WTC11 (cell line): Measurements from ENCODE around the gene NADK2. TPM values are rescaled to one million over a fixed set of nuclear protein-coding genes. Genes with fewer than 3 reads are reported as not detected.

ENCODE experiments used
- FOXK1 ChIP-seq: sonication (generic); formaldehyde crosslinking; IDR thresholded peaks from 2 replicates; pipeline ENCODE4 v1.8.0; 2022; ENCODE audit warnings: mild to moderate bottlenecking, moderate library complexity, missing genetic modification reagents
- FOXP1 ChIP-seq: sonication (generic); formaldehyde crosslinking; IDR thresholded peaks from 2 replicates; pipeline ENCODE4 v1.8.0; 2022; ENCODE audit warnings: missing genetic modification reagents, mild to moderate bottlenecking, moderate library complexity, borderline replicate concordance
- NR3C1 ChIP-seq: sonication (generic); formaldehyde crosslinking; conservative IDR thresholded peaks from 2 replicates; pipeline ENCODE4 v1.8.1; 2023; ENCODE audit warnings: low read depth, mild to moderate bottlenecking, missing genetic modification reagents
- PRRX2 ChIP-seq: fragments of 250-450 bp; sonication (Bioruptor Pico); IDR thresholded peaks from 2 replicates; pipeline ENCODE4 v1.8.0; 2021; ENCODE audit warnings: mild to moderate bottlenecking
- TEAD1 ChIP-seq: sonication (generic); formaldehyde crosslinking; IDR thresholded peaks from 2 replicates; pipeline ENCODE4 v1.8.0; 2022; ENCODE audit warnings: mild to moderate bottlenecking, missing genetic modification reagents
- USF1 ChIP-seq: sonication (generic); formaldehyde crosslinking; IDR thresholded peaks from 2 replicates; pipeline ENCODE4 v1.8.0; 2022; ENCODE audit warnings: mild to moderate bottlenecking, missing genetic modification reagents
- ZNF219 ChIP-seq: sonication (generic); formaldehyde crosslinking; IDR thresholded peaks from 2 replicates; pipeline ENCODE4 v1.8.0; 2023; ENCODE audit warnings: missing genetic modification reagents, mild to moderate bottlenecking, borderline replicate concordance
- ZNF263 ChIP-seq: sonication (generic); formaldehyde crosslinking; IDR thresholded peaks from 2 replicates; pipeline ENCODE4 v1.8.1; 2022; ENCODE audit warnings: low read depth, mild to moderate bottlenecking, moderate library complexity, missing genetic modification reagents
- ZNF423 ChIP-seq: fragments of 250-450 bp; sonication (Bioruptor Pico); IDR thresholded peaks from 2 replicates; pipeline ENCODE4 v2.1.2; 2022; ENCODE audit warnings: mild to moderate bottlenecking, moderate library complexity
- total RNA-seq: library from RNA; stranded (reverse); gene quantifications from 3 replicates; pipeline ENCODE4 v1.2.3, GENCODE V29; 2021
- TF ChIP-seq, protein P1 (sequence below): sonication (generic); formaldehyde crosslinking; conservative IDR thresholded peaks from 2 replicates; pipeline ENCODE4 v1.8.1; 2023; ENCODE audit warnings: mild to moderate bottlenecking, low read depth, missing genetic modification reagents, moderate library complexity
- TF ChIP-seq, protein P2 (sequence below): fragments of 250-450 bp; sonication (Bioruptor Pico); IDR thresholded peaks from 2 replicates; pipeline ENCODE4 v1.9.0; 2021; ENCODE audit warnings: mild to moderate bottlenecking, borderline replicate concordance
- TF ChIP-seq, protein P3 (sequence below): sonication (generic); formaldehyde crosslinking; conservative IDR thresholded peaks from 2 replicates; pipeline ENCODE4 v1.8.1; 2022; ENCODE audit warnings: mild to moderate bottlenecking, missing genetic modification reagents
- TF ChIP-seq, protein P4 (sequence below): sonication (generic); formaldehyde crosslinking; IDR thresholded peaks from 2 replicates; pipeline ENCODE4 v1.8.0; 2022; ENCODE audit warnings: mild to moderate bottlenecking, missing genetic modification reagents
- TF ChIP-seq, protein P5 (sequence below): sonication (generic); formaldehyde crosslinking; IDR thresholded peaks from 2 replicates; pipeline ENCODE4 v1.8.1; 2023; ENCODE audit warnings: mild to moderate bottlenecking, missing genetic modification reagents
- TF ChIP-seq, protein P6 (sequence below): fragments of 250-450 bp; sonication (Bioruptor Pico); IDR thresholded peaks from 2 replicates; pipeline ENCODE4 v2.1.2; 2022; ENCODE audit warnings: mild to moderate bottlenecking, moderate library complexity

The NADK2 gene
- total RNA-seq, 1 experiment from 2014 or later: 11.7 TPM

DNA sequence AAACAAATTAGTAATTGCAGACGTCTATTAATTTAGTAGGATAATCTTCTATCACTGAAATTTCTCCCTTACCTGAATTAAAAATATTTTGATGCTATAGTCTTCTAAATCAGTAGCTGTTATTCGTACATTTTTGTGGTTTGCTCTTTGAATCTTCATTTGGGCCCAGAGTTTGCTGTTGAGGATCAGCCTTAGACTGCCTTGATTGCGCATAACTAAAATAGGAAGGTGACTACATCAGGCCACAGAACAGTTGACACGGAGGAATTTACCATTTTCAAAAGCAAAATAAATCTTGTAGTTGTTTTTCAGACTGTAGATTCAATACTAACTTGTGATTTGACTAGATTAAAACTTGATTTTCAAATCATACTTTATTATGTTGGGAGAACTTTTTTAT, 11.8 kb upstream of the NADK2 start (continued):
- no peak for TF ChIP-seq ZNF263 (CRISPR knock-in tag)
- TF ChIP-seq, protein P1, sequence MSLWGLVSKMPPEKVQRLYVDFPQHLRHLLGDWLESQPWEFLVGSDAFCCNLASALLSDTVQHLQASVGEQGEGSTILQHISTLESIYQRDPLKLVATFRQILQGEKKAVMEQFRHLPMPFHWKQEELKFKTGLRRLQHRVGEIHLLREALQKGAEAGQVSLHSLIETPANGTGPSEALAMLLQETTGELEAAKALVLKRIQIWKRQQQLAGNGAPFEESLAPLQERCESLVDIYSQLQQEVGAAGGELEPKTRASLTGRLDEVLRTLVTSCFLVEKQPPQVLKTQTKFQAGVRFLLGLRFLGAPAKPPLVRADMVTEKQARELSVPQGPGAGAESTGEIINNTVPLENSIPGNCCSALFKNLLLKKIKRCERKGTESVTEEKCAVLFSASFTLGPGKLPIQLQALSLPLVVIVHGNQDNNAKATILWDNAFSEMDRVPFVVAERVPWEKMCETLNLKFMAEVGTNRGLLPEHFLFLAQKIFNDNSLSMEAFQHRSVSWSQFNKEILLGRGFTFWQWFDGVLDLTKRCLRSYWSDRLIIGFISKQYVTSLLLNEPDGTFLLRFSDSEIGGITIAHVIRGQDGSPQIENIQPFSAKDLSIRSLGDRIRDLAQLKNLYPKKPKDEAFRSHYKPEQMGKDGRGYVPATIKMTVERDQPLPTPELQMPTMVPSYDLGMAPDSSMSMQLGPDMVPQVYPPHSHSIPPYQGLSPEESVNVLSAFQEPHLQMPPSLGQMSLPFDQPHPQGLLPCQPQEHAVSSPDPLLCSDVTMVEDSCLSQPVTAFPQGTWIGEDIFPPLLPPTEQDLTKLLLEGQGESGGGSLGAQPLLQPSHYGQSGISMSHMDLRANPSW (CRISPR knock-in tag): no peak
- no peak for TF ChIP-seq FOXK1 (CRISPR knock-in tag)
- TF ChIP-seq NR3C1 (CRISPR knock-in tag): no peak
- TF ChIP-seq ZNF219 (CRISPR knock-in tag): no peak
- TF ChIP-seq, protein P2, sequence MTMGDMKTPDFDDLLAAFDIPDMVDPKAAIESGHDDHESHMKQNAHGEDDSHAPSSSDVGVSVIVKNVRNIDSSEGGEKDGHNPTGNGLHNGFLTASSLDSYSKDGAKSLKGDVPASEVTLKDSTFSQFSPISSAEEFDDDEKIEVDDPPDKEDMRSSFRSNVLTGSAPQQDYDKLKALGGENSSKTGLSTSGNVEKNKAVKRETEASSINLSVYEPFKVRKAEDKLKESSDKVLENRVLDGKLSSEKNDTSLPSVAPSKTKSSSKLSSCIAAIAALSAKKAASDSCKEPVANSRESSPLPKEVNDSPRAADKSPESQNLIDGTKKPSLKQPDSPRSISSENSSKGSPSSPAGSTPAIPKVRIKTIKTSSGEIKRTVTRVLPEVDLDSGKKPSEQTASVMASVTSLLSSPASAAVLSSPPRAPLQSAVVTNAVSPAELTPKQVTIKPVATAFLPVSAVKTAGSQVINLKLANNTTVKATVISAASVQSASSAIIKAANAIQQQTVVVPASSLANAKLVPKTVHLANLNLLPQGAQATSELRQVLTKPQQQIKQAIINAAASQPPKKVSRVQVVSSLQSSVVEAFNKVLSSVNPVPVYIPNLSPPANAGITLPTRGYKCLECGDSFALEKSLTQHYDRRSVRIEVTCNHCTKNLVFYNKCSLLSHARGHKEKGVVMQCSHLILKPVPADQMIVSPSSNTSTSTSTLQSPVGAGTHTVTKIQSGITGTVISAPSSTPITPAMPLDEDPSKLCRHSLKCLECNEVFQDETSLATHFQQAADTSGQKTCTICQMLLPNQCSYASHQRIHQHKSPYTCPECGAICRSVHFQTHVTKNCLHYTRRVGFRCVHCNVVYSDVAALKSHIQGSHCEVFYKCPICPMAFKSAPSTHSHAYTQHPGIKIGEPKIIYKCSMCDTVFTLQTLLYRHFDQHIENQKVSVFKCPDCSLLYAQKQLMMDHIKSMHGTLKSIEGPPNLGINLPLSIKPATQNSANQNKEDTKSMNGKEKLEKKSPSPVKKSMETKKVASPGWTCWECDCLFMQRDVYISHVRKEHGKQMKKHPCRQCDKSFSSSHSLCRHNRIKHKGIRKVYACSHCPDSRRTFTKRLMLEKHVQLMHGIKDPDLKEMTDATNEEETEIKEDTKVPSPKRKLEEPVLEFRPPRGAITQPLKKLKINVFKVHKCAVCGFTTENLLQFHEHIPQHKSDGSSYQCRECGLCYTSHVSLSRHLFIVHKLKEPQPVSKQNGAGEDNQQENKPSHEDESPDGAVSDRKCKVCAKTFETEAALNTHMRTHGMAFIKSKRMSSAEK: no peak
- no peak for TF ChIP-seq ZNF423 (CRISPR knock-in tag)
- no peak for TF ChIP-seq USF1 (CRISPR knock-in tag)
- TF ChIP-seq, protein P3, sequence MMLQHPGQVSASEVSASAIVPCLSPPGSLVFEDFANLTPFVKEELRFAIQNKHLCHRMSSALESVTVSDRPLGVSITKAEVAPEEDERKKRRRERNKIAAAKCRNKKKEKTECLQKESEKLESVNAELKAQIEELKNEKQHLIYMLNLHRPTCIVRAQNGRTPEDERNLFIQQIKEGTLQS (CRISPR knock-in tag): no peak
- TF ChIP-seq PRRX2: no peak
- no peak for TF ChIP-seq TEAD1 (CRISPR knock-in tag)
- TF ChIP-seq, protein P4, sequence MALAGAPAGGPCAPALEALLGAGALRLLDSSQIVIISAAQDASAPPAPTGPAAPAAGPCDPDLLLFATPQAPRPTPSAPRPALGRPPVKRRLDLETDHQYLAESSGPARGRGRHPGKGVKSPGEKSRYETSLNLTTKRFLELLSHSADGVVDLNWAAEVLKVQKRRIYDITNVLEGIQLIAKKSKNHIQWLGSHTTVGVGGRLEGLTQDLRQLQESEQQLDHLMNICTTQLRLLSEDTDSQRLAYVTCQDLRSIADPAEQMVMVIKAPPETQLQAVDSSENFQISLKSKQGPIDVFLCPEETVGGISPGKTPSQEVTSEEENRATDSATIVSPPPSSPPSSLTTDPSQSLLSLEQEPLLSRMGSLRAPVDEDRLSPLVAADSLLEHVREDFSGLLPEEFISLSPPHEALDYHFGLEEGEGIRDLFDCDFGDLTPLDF (CRISPR knock-in tag): no peak
- TF ChIP-seq, protein P5, sequence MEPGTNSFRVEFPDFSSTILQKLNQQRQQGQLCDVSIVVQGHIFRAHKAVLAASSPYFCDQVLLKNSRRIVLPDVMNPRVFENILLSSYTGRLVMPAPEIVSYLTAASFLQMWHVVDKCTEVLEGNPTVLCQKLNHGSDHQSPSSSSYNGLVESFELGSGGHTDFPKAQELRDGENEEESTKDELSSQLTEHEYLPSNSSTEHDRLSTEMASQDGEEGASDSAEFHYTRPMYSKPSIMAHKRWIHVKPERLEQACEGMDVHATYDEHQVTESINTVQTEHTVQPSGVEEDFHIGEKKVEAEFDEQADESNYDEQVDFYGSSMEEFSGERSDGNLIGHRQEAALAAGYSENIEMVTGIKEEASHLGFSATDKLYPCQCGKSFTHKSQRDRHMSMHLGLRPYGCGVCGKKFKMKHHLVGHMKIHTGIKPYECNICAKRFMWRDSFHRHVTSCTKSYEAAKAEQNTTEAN: no peak
- TF ChIP-seq, protein P6, sequence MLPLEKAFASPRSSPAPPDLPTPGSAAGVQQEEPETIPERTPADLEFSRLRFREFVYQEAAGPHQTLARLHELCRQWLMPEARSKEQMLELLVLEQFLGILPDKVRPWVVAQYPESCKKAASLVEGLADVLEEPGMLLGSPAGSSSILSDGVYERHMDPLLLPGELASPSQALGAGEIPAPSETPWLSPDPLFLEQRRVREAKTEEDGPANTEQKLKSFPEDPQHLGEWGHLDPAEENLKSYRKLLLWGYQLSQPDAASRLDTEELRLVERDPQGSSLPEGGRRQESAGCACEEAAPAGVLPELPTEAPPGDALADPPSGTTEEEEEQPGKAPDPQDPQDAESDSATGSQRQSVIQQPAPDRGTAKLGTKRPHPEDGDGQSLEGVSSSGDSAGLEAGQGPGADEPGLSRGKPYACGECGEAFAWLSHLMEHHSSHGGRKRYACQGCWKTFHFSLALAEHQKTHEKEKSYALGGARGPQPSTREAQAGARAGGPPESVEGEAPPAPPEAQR (CRISPR knock-in tag): no peak
- no peak for TF ChIP-seq FOXP1 (CRISPR knock-in tag)
